IMR-90 (cell line): ENCODE measurements around the gene XRCC5. TPM values are rescaled to one million over a fixed set of nuclear protein-coding genes. Genes with fewer than 3 reads are reported as not detected.

Source experiments
- ATAC-seq: fragments of 200-7000 bp; cut with Tn5 transposase; 2 replicates; pipeline ENCODE4 v1.9.1; 2020; ENCODE audit warnings: low read depth, mild to moderate bottlenecking, moderate library complexity
- BruUV-seq: library from RNA; stranded (reverse); fragments of 400-500 nt; replicated peaks from 2 replicates; lab custom pipeline; 2021; lab: Mats Ljungman, UMichigan
- CTCF ChIA-PET: fragments of 300-600 bp; formaldehyde crosslinking; extraction: SDS; loops from one replicate; lab custom pipeline; 2021; ENCODE audit warnings: antibody characterized with exemption; lab: Yijun Ruan, JAX
- POLR2A ChIA-PET: fragments of 300-600 bp; sonication (Branson Sonifier 250); formaldehyde crosslinking; loops from one replicate; lab custom pipeline; 2022; ENCODE audit warnings: antibody characterized with exemption; ENCODE audit not compliant: unreplicated experiment; lab: Charles Lee
- DNase-seq: peaks from one replicate; pipeline ENCODE4 v3.0.0; 2013
- H2AFZ ChIP-seq: replicated peaks from 2 replicates; pipeline ENCODE3; 2013; ENCODE audit warnings: low read length, mild to moderate bottlenecking; ENCODE audit not compliant: poor library complexity
- H2AK5ac ChIP-seq: 2 replicates; pipeline ENCODE4 v1.6.1; 2013; ENCODE audit warnings: low read depth, low read length, inconsistent platforms
- H2AK9ac ChIP-seq: replicated peaks from 2 replicates; pipeline ENCODE3; 2013; ENCODE audit warnings: mild to moderate bottlenecking, low read depth, low read length, moderate library complexity; ENCODE audit not compliant: poor library complexity
- H2BK120ac ChIP-seq: 2 replicates; pipeline ENCODE4 v1.6.1; 2013; ENCODE audit warnings: low read depth, low read length, inconsistent platforms
- H2BK15ac ChIP-seq: 3 replicates; pipeline ENCODE4 v1.6.1; 2013; ENCODE audit warnings: low read depth, low read length, inconsistent platforms
- H2BK20ac ChIP-seq: 2 replicates; pipeline ENCODE4 v1.6.1; 2013; ENCODE audit warnings: low read depth, mild to moderate bottlenecking, inconsistent platforms, low read length, moderate library complexity
- H2BK5ac ChIP-seq: 2 replicates; pipeline ENCODE4 v1.6.1; 2013; ENCODE audit warnings: mild to moderate bottlenecking, low read depth, low read length, inconsistent platforms; ENCODE audit not compliant: poor library complexity, severe bottlenecking
- H3K14ac ChIP-seq: replicated peaks from 2 replicates; pipeline ENCODE4 v1.6.1; 2013; ENCODE audit warnings: low read depth, low read length, inconsistent platforms
- H3K18ac ChIP-seq: 2 replicates; pipeline ENCODE4 v1.6.1; 2013; ENCODE audit warnings: low read depth, low read length, control low read depth
- H3K23ac ChIP-seq: 2 replicates; pipeline ENCODE4 v1.6.1; 2013; ENCODE audit warnings: low read depth, low read length, inconsistent platforms
- H3K27ac ChIP-seq: 2 replicates; pipeline ENCODE4 v1.5.1; 2013; ENCODE audit warnings: mild to moderate bottlenecking, control low read depth, low read length; ENCODE audit not compliant: insufficient read depth
- H3K27me3 ChIP-seq: 2 replicates; pipeline ENCODE4 v1.6.1; 2013; ENCODE audit warnings: low read length; ENCODE audit not compliant: control insufficient read depth, insufficient read depth
- H3K36me3 ChIP-seq: 2 replicates; pipeline ENCODE4 v1.6.1; 2013; ENCODE audit warnings: low read length, mixed read lengths; ENCODE audit not compliant: control insufficient read depth, insufficient read depth
- H3K4ac ChIP-seq: 2 replicates; pipeline ENCODE4 v1.6.1; 2013; ENCODE audit warnings: low read depth, low read length, inconsistent platforms
- H3K4me1 ChIP-seq: 2 replicates; pipeline ENCODE4 v1.6.1; 2013; ENCODE audit warnings: low read length, mixed read lengths; ENCODE audit not compliant: control insufficient read depth, insufficient read depth
- H3K4me2 ChIP-seq: 2 replicates; pipeline ENCODE4 v1.6.1; 2013; ENCODE audit warnings: low read depth, mild to moderate bottlenecking, control low read depth, low read length, moderate library complexity
- H3K4me3 ChIP-seq: 2 replicates; pipeline ENCODE4 v1.5.1; 2013; ENCODE audit warnings: low read depth, mild to moderate bottlenecking, control low read depth, low read length, moderate library complexity; ENCODE audit not compliant: insufficient read depth
- H3K56ac ChIP-seq: 2 replicates; pipeline ENCODE4 v1.6.1; 2013; ENCODE audit warnings: low read length, inconsistent platforms; ENCODE audit not compliant: insufficient read depth; ENCODE audit errors: extremely low read depth
- H3K79me1 ChIP-seq, 2 experiments: 2 replicates each; pipeline ENCODE4 v1.6.1; 2013; ENCODE audit warnings: low read length in 2 of 2, inconsistent platforms in 1 of 2, low read depth in 1 of 2
- H3K9ac ChIP-seq: 2 replicates; pipeline ENCODE4 v1.6.1; 2013; ENCODE audit warnings: low read depth, low read length, control low read depth
- H3K9me1 ChIP-seq: 2 replicates; pipeline ENCODE4 v1.6.1; 2013; ENCODE audit warnings: low read length, inconsistent platforms; ENCODE audit not compliant: insufficient read depth
- H3K9me3 ChIP-seq: 2 replicates; pipeline ENCODE4 v1.6.1; 2013; ENCODE audit warnings: low read length; ENCODE audit not compliant: control insufficient read depth, insufficient read depth
- H4K20me1 ChIP-seq: 2 replicates; pipeline ENCODE4 v1.6.1; 2013; ENCODE audit warnings: low read length, inconsistent platforms; ENCODE audit not compliant: insufficient read depth
- H4K5ac ChIP-seq: 2 replicates; pipeline ENCODE4 v1.6.1; 2013; ENCODE audit warnings: mild to moderate bottlenecking, low read depth, low read length, control low read depth
- H4K8ac ChIP-seq, 2 experiments: 2 replicates each; pipeline ENCODE4 v1.6.1; 2013; ENCODE audit warnings: low read depth in 2 of 2, low read length in 2 of 2, control low read depth in 1 of 2, inconsistent platforms in 1 of 2
- H4K91ac ChIP-seq: 2 replicates; pipeline ENCODE4 v1.6.1; 2013; ENCODE audit warnings: low read depth, low read length, inconsistent platforms; ENCODE audit not compliant: insufficient read depth
- CEBPB ChIP-seq: IDR thresholded peaks from 2 replicates; pipeline ENCODE4 v1.6.1; 2012; ENCODE audit warnings: low read depth, low read length, improper control_type of control experiment
- CTCF ChIP-seq: conservative IDR thresholded peaks from 2 replicates; pipeline ENCODE4 v1.5.1; 2012; ENCODE audit warnings: mild to moderate bottlenecking, low read depth, low read length, improper control_type of control experiment
- MAFK ChIP-seq: IDR thresholded peaks from 2 replicates; pipeline ENCODE4 v1.6.1; 2012; ENCODE audit warnings: low read depth, low read length, improper control_type of control experiment
- RFX5 ChIP-seq: IDR thresholded peaks from 2 replicates; pipeline ENCODE4 v1.8.0; 2012; ENCODE audit warnings: low read depth, mild to moderate bottlenecking, low read length, moderate library complexity
- SMC3 ChIP-seq: fragments of 150-350 bp; IDR thresholded peaks from 2 replicates; pipeline ENCODE4 v1.6.1; 2016; ENCODE audit warnings: low read depth, mild to moderate bottlenecking, antibody characterized with exemption, low read length, moderate library complexity
- WGBS, 2 experiments: methylation state at CpG; one replicate each; pipeline versions ENCODE4 v1.1.5 to v1.1.7; 2013; ENCODE audit warnings: missing lambda C conversion rate in 2 of 2; ENCODE audit not compliant: insufficient read length in 1 of 2; ENCODE audit errors: extremely low coverage in 2 of 2; 5-methylcytosine and 5-hydroxymethylcytosine counted together
- dilution Hi-C: fragments of 300-500 bp; cut with HindIII; formaldehyde crosslinking; loops from one replicate; pipeline ENCODE4 v1.14.3; 2018; ENCODE audit warnings: low sequenced_read_pairs; ENCODE audit not compliant: unreplicated experiment
- in situ Hi-C: fragments of 300-500 bp; cut with MboI; formaldehyde crosslinking; loops from 3 replicates; pipeline ENCODE4 v1.14.3; 2019; ENCODE audit warnings: low sequenced_read_pairs, inconsistent platforms, mixed read lengths
- intact Hi-C: fragments of 100-400 bp; cut with micrococcal nuclease; formaldehyde crosslinking; loops from 2 replicates; pipeline ENCODE4 v1.10.0; 2022
- polyA plus RNA-seq, 3 experiments: library from polyadenylated mRNA; depleted of rRNA; stranded (reverse); fragments of >200 nt; gene quantifications; 2 replicates each; pipeline ENCODE4 v1.2.3, GENCODE V29; 2012; ENCODE audit warnings: low replicate concordance in 1 of 3
- total RNA-seq: library from RNA; depleted of rRNA; stranded (reverse); fragments of >200 nt; gene quantifications from 2 replicates; pipeline ENCODE4 v1.2.3, GENCODE V29; 2012

XRCC5 gene
- total and polyA plus RNA-seq, 2 of the 4 experiments (the other 2 are of a cell fraction) = 144 to 509 TPM

- Histone ChIP-seq H3K14ac (no peak overlapping the region), H2AFZ (no peak overlapping the region), H2AK5ac (no peak overlapping the region), H4K5ac (no peak overlapping the region), H4K8ac (no peak overlapping the region), H3K9me1 (peaks cover 11% of the 10 kb centered on the region; the same call in 1 of the 2 replicates), H4K20me1 (peaks cover 26% of the 10 kb centered on the region), H3K18ac (no peak overlapping the region), H2BK120ac (no peak overlapping the region), H3K9me3 (no peaks in the 10 kb centered on the region), H2BK15ac (no peak overlapping the region), H3K4me2 (peak overlapping the region; percentile 2; the same call in 1 of the 2 replicates), H2BK20ac (no peak overlapping the region), H2BK5ac (no peak overlapping the region), H3K27ac (0 out of 2 replicates have a peak overlapping the region, but pooled peaks have one; percentile 5), H3K4me3 (no peak overlapping the region), H3K9ac (no peak overlapping the region), H3K36me3 (peaks cover 14% of the 10 kb centered on the region), H3K27me3 (no peaks in the 10 kb centered on the region), H2AK9ac (no peak overlapping the region), H3K4ac (no peak overlapping the region), H4K91ac (no peak overlapping the region), H3K4me1 (peaks cover 7% of the 10 kb centered on the region), H3K56ac (no peak overlapping the region), H3K79me1 (peaks cover 24 to 67% of the 10 kb centered on the region in 2 experiments), H3K23ac (peak overlapping the region; percentile 58)
- BruUV-seq = no TSS peak
- intact Hi-C loops = no loop called here
- peak; percentile 22 for ATAC-seq
- DNase-seq = peak; percentile 18
- in situ Hi-C loops = no loop called here
- 20% methylated on average over 1 of the region's 2 CpGs; no CpG with 5 or more reads in 1 of the 2 experiments for WGBS, 2 experiments
- ChIA-PET CTCF (no interaction called here), POLR2A (no interaction called here)
- TF ChIP-seq CEBPB (no peak), MAFK (no peak), CTCF (no peak), SMC3 (no peak), RFX5 (no peak)
- dilution Hi-C loops = no loop called here
Measured at GRCh38 chr2:216188956-216189355, 79.8 kb downstream of the XRCC5 start.
